Islet precursor cell (in vitro differentiated cells): ENCODE results near the gene RAP1B.
"Not testable (repeated sequence)": the region's sequence is repeated elsewhere in the genome, so short reads cannot be mapped to it uniquely, and the experiment has no call there.

ENCODE experiments used
- DNase-seq: peaks from one replicate; pipeline ENCODE4 v3.0.0-alpha.2; 2018

RAP1B gene

DNA sequence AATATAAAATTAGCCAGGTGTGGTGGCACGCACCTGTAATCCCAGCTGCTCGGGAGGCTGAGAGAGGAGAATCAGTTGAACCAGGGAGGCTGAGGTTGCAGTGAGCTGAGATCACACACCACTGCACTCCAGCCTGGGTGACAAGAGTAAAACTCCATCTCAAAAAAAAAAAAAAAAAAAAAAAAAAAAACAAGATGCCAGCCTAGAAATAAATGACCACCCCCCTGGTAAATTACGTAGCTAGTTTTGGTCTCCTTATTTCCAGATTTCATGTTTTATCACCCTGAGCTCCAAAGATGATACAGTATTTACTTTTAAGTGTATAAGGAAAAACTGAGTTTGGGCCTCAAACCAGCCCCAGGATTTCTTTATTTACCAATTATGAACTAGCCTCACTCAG, 26.7 kb downstream of the RAP1B start:
- not testable (repeated sequence) for DNase-seq

- DNase-seq: no peak
Measured at GRCh38 chr12:68638171-68638570, 27.5 kb downstream of the RAP1B start.

- DNase-seq: peak; percentile 65
Measured at GRCh38 chr12:68638721-68639395, 28.2 kb downstream of the RAP1B start.

DNA sequence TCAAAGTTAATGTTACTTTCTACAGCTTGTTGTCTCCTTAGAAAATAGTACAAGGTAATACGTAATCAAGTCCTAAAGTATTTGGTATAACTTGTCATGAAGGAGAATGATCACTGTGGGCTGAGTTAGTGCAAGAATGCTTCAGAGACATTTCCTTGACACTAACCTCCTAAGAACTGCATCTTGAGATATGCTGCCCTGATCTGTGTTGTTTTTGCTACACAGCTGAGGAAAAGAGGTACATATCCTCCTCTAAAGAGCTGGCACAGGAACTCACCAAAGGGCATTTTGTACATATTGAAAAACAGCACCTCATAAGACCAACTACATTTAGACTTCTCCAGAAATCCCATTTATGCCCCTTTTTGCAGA, 28.7 kb downstream of the RAP1B start:
- DNase-seq: no peak

- DNase-seq: no peak
Measured at GRCh38 chr12:68641138-68641537, 30.4 kb downstream of the RAP1B start.

DNA sequence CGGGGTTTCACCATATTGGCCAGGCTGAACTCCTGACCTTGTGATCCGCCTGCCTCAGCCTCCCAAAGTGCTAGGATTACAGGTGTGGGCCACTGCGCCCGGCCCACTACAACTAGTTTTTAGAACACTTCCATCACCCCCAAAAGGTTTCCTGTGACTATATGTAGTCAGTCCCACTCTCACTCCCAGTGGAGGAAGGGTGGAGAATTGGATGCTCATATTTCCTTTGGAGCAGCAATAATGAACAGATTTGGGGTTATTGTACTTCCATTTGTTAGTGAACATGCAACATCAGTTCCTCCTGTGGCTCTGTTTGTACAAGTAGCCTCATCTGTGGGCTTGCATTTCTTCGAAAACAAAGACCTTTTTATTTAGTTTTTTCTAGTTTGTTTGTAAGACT, 35.8 kb downstream of the RAP1B start:
- no peak for DNase-seq

DNA sequence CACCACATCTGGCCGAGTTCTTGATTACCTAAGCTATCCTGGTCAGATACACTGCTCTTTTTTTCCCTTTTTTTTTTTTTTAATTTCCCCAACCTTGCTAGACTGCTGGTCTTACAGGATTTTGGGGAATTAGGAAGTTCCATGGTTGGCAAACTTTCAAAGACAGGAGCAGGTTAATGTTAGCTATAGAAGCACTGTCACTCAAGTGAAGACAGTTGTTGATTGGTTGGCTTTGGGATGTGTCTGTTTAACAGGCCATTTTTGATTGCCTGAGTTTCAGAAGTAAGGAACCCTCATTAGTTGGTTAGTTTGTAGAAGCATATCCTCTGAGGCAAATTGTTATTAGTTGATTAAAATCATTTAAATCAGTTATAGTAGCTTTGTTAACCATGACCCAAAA, 36.8 kb downstream of the RAP1B start:
- DNase-seq: no peak

- no peak for DNase-seq
Measured at GRCh38 chr12:68648179-68648578, 37.5 kb downstream of the RAP1B start.

- DNase-seq: no peak
Measured at GRCh38 chr12:68665016-68665569, 54.4 kb downstream of the RAP1B start.

DNA sequence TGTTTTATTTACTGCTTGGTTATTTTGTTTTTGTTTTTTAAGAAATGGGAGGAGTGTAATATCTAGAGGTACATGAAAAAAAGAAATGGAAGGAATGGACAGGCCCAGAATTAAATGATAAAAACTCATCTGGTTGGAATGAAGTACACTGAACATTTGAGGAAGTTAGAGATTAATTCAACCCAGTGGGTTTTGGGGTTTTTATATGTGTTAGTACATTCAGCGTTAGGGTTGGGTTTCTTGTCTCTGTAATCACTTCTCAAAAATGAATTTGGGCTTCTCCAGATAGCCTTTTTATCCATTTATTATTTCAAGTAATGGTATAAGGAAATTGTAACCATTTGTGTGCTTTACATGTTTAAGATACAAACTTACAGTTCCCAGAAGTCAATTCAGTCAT, 56.6 kb downstream of the RAP1B start:
- no peak for DNase-seq

- DNase-seq: no peak
Measured at GRCh38 chr12:68667896-68668295, 57.2 kb downstream of the RAP1B start.

GRCh38 chr12:68671179-68671578, 60.5 kb downstream of the RAP1B start:
- DNase-seq: no peak

DNA sequence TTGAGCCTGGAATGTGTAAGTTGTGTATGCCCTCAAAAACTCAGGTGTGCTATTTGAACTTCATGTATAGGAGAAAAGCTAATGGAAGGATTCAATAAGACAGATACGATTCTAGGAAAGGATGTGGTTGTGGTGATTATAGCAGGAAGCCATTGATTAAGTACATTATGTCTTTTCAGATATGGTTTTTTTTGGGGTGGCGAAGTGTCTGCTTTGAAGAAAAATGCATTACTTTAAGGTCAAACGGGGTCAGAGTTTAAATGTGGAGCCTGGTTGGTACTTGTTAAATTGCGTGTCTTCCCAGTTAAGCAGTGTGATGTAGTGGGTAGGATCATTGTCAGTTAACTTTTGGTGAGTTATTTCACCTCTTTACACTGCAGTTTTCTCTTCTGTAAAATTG, 63.1 kb downstream of the RAP1B start:
- DNase-seq: no peak

GRCh38 chr12:68674376-68674775, 63.7 kb downstream of the RAP1B start:
- DNase-seq: no peak

DNA sequence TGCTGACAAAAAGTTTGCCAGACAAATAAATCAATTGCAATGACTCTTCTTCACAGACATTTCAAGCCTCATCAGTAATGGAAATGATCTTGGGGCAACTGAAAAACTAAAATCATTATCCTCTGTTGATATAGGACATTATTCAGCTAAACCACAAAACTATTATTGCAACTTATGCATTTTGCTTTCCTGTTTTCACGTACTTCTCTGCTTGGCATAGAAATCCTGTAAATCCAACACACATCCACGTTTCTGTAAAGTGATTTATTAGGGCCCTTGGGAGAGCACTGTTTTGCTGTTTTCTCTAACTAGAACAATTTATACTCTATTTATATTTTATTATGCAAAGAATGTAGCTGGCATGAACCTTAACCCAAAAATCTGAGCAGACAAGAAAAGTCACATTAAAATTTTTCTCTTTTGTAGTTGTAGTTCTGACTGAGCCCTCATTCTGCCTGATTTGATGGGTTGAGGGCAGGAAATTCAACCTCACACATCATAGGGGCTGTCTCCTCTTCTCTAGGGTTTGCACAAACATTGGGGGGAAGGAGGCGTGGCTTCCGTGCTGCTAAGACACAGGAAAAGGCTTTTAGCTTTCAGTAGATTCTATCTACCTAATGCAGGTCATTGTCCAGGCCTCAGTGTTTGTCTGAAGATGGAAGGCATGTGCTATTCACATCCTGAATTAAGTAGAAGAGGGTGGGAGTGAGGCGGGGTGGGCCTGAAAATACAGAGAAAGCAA, 64.6 kb downstream of the RAP1B start:
- peak; percentile 62 for DNase-seq

DNA sequence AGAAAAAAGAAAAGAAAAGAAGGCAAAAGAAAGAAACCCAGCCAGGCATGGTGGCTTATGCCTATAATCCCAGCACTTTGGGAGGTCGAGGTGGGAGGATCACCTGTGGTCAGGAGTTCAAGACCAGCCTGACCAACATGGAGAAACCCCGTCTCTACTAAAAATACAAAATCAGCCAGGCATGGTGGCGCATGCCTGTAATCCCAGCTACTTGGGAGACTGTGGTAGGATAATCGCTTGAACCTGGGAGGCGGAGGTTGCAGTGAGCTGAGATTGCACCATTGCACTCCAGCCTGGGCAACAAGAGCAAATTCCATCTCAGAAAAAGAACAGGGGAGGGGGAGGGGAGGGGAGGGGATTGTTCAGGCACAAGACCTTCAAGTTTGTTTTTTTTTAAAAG, 66.2 kb downstream of the RAP1B start:
- not testable (repeated sequence) for DNase-seq

- DNase-seq: no peak
Measured at GRCh38 chr12:68686262-68686594, 75.5 kb downstream of the RAP1B start.

- peak; percentile 100 for DNase-seq
Measured at GRCh38 chr12:68686595-68687521, 76.2 kb downstream of the RAP1B start, which contains the start of gene NUP107. Gene NUP107 (plus strand): TSS chr12:68686978. CDS start chr12:68687066, 88 bp downstream.

GRCh38 chr12:68695454-68695853, 84.8 kb downstream of the RAP1B start:
- DNase-seq: no peak

- DNase-seq: no peak
Measured at GRCh38 chr12:68699486-68699885, 88.8 kb downstream of the RAP1B start.
